ENCODE data around the gene ADSS1. TPM values are rescaled to one million over a fixed set of nuclear protein-coding genes. Genes with fewer than 3 reads are reported as not detected.
A peak's percentile ranks its signal among the peaks of the same experiment; 100 is the strongest.

The ADSS1 gene
- 10 to 100 TPM; 12.5 to 17.0 (median 14.2) TPM for polyA plus RNA-seq (ENCODE audit: insufficient read length in 4 of 4)

- DNase-seq (ENCODE audit: low read depth in 4 of 4, low spot score in 3 of 4), result no peak
Observed at GRCh38 chr14:104723651-104724406, at the start of gene ADSS1. Gene ADSS1, plus strand, starts transcription at chr14:104724229. Its CDS starts 42 bp downstream, at chr14:104724271.

GRCh38 chr14:104675447-104675846 lies 48.6 kb upstream of the ADSS1 start:
- no peak for DNase-seq (ENCODE audit: low read depth in 4 of 4, low spot score in 3 of 4)

- no peak for DNase-seq (ENCODE audit: low read depth in 4 of 4, low spot score in 3 of 4)
Observed at GRCh38 chr14:104676130-104676693, 47.8 kb upstream of the ADSS1 start.

DNA sequence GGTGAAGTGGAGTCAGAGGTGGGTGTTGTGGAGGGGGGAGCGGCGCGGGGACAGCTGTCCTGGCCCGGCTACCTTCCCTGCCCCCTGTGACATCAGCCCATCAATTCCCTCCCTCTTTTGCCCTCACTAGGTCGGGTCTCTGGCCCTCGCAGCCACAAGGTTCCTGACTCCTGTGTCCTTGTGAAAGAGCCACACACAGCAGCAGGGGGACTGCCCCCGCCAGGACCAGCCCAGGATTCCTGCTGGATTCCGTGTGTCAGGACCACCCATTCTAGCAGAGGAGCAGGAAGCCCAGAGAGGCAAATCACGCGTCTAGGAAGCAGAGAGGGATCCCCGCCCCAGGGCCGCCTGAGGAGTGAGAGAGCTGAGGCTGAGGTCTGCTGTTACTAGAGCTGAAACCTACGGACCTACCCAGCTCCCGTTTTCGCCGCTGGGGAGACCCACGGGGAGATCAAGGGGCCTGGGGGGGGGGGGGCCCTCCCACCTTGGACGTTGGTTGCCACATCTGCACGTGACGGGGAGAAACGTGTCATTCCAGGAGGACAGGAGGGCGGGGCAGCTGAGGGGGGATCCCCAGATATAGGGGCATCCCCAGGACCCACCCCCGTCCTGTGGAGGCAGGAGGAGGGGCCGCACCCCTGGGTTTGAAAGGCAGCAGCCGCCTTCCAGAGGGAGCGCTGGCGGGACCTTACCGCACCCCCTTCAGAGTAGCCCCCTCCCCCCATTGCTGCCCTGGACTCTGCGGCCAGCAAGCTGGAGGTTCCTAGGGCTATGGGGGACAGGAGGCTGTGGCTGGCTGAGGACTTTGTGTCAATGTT lies 47.1 kb upstream of the ADSS1 start:
- no peak for DNase-seq (ENCODE audit: low read depth in 4 of 4, low spot score in 3 of 4)

- DNase-seq (ENCODE audit: low read depth in 4 of 4, low spot score in 3 of 4), result peak in 1 of 4 donors; percentile 75
Observed at GRCh38 chr14:104677512-104678332, 46.3 kb upstream of the ADSS1 start.

- no peak for DNase-seq (ENCODE audit: low read depth in 4 of 4, low spot score in 3 of 4)
Observed at GRCh38 chr14:104678346-104678745, 45.7 kb upstream of the ADSS1 start.

DNA sequence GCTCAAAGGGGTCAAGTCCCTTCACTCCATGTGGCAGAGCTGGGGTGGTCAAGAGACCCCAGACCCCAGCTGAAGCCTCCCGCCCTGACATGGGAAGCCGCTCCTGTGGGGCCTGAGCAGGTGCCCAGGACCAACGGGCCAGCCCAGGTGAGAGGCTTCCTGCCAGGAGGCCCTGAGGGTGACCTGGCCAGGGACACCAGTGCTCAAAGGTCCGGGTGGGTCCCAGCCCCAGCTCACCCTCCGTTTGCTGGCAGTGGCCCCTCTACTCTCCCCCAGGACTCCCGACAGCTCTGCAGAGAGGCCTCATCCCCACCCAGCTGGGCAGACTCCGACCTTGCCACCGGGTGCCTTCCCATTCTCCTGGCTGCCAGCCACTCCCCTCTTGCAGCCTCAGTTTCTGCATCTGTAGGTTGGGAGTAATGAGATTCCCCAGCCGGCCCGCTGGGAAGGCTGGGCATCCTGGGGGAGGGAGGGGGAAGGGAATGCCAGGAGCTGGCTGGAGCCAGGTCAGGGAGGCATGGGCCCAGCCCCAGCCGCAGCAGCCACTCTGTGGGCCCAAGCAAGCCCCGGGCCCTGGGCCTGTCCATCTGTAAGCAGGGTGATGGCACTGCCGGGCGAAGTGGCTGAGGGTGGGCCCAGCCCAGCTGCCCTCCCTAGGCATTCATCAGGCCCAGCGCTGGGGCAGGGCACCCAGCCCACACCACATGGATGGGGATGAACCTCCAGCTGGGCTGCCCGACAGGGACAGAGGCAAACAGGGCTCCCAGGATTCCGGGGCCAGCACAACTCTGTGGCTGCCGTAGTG lies 44.9 kb upstream of the ADSS1 start:
- no peak for DNase-seq (ENCODE audit: low read depth in 4 of 4, low spot score in 3 of 4)

GRCh38 chr14:104680056-104680805 lies 43.8 kb upstream of the ADSS1 start:
- DNase-seq (ENCODE audit: low read depth in 4 of 4, low spot score in 3 of 4), result no peak

DNA sequence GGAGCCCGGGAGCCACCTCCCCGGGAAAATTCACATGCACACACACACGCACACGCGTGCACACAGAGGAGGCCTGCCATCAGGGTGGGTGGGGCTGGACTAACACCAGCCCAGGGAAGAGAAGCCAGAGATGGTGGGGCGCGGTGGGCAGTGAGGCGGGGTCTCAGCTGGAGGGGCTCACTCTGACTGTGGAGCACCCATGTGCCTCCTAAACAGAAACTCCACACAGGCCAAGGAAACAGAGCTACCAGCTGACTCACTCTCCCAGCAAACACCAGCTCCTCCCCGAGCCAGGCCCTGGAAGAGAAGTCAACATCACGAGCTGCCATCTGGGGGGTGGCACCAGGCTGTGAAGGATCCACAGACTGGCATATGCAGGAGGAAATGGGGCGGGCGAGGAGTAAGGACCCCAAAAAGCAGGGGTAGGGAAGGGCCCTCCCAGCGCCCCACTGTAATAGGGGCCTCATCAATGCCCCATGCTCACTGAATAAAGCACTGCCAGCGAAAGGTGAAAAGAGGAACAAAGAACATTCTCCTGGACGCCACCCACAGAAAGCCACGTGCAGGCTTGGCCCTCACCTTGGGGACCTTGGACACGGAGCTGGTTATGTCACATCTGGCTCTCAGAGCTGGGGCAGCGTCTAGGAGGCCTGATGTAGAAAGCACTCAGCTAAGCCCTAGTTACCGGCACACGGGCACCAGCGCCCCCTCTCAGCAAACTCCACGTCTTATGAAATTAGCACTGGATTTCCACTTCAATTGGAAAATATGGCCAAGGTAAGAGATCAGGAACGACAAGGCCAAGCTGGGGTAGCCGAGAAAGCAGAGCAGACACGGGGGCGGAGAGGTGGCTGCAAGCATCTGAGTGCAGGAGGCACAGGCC lies 43.0 kb upstream of the ADSS1 start:
- DNase-seq (ENCODE audit: low read depth in 4 of 4, low spot score in 3 of 4), result no peak

DNA sequence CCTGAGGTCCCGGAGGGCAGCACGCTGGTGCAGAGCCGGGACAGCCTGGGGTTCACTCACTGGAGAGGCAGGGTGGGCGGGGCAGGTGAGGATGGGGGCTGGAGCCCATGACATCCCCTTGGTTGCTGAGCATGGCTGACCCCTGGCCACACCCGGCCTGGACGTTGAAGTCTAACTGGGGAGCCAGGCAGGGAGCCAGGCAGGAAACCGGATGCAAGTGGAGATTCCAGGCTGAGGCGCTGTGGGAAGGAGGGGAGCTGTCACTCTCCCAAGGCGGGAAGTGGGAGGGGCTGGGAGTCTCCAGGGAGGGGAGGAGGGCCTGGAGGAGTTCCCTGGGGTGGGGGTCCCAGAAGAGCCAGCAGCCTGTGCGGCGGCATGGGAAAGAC lies 42.3 kb upstream of the ADSS1 start:
- peak; percentile 79 to 85 (median 80) for DNase-seq (ENCODE audit: low read depth in 4 of 4, low spot score in 3 of 4)

DNA sequence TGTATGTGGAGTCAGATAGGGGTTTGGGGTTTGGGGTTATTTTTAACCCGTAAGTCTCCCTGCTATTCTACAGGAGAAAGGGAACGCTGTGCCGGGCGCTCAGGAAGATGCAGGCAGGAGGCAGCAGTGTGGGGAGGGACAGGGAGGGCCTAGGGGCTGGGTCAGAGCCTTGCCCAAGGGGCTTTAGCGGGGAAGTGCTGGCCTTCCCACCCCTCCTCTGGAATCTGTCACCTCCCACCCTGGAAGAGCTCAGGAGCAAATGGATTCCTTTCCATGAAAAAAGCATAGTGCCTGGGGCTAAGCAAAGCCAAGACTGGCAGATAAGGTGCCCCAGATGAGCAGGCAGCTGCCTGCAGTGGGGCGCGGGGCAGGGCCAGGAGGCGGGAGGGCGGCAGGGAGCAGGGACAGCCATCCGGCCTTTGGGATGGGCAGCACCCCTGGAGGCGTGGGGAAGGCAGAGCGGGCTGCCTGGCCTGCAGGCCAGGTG lies 41.9 kb upstream of the ADSS1 start:
- DNase-seq (ENCODE audit: low read depth in 4 of 4, low spot score in 3 of 4), result no peak

DNA sequence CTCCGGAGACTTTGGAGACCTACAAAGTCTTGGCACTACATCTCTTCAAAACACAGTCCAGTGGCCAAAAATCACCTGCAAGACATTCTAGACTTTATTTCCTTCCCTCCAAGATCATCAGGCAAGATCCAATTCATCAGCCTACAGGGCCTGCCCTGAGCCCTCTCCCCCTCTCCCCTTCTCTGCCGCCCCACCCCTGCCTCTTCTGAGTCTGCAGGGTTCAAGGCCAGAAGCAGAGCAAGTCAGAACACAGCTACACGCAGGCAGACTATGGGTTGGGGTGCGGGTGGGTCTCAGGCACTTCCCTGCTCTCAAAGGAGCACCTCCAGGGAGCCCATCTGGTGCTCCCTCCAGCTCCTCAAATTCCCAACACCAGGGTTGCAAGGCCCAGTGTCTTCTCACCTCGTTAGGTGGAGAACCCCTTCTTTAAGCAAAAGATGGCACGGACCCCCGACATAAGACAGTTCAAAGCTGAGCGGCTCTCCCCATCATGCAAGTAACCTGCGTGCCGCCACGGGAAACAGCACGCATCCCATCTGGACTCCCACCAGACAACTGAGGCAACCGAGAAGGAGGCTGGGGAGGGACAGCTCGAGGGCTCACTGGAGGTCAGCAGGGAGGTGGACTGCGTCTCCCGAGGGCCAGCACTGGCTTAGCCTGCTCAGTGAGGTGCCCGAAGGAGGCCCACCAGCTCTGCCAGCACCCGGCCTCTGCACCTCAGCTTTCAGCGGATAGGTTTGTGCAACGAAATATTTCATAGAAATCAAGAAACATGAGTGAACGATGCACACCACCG lies 40.2 kb upstream of the ADSS1 start:
- no peak for DNase-seq (ENCODE audit: low read depth in 4 of 4, low spot score in 3 of 4)

DNA sequence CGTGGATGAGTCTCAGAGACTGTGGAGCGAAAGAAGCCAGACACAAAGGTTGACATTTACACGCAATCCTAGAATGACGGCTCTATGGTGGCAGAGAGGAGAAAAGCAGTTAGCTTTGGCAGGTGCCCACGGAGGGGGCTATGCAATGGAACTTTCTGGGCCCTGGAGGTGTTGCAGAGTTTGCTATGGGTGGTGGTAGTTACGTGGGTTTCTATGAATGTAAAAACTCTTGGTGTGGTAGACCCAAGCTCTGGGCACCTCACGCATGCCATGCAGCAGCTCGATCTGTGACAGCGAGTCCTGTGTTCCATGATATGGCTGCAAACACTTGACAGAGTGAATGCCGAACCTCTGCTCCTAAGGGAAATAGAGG lies 39.6 kb upstream of the ADSS1 start:
- DNase-seq (ENCODE audit: low read depth in 4 of 4, low spot score in 3 of 4), result no peak

GRCh38 chr14:104685216-104685997 lies 38.6 kb upstream of the ADSS1 start:
- DNase-seq (ENCODE audit: low read depth in 4 of 4, low spot score in 3 of 4), result no peak

- no peak for DNase-seq (ENCODE audit: low read depth in 4 of 4, low spot score in 3 of 4)
Observed at GRCh38 chr14:104685998-104686610, 37.9 kb upstream of the ADSS1 start.

All from left renal pelvis (tissue), 4 donors.